Activated CD4-positive, alpha-beta T cell treated with anti-CD3 and anti-CD28 coated beads, Interleukin-2, Interleukin-6, amounts not matched to agents 100 ng/mL and 50 ng/mL, durations not matched to agents 16 hours and 8 hours (primary cell): Measurements from ENCODE around the gene SLC25A5.
"Not testable (repeated sequence)": the region's sequence is repeated elsewhere in the genome, so short reads cannot be mapped to it uniquely, and the experiment has no call there.

ENCODE experiments used
- DNase-seq: peaks from one replicate; pipeline ENCODE4 v3.0.0-alpha.2; 2020

The SLC25A5 gene

GRCh38 chrX:119478504-119478903, 10.3 kb downstream of the SLC25A5 start:
- no peak for DNase-seq

GRCh38 chrX:119479845-119480244, 11.6 kb downstream of the SLC25A5 start:
- DNase-seq = no peak

- no peak for DNase-seq
These were observed 13.1 kb downstream of the SLC25A5 start for GRCh38 chrX:119481323-119481801.

- DNase-seq = no peak
These were observed 13.8 kb downstream of the SLC25A5 start for GRCh38 chrX:119482041-119482440.

GRCh38 chrX:119482481-119483480, 14.5 kb downstream of the SLC25A5 start:
- DNase-seq = peak; percentile 78

- DNase-seq = no peak
These were observed 18.5 kb downstream of the SLC25A5 start for GRCh38 chrX:119486745-119487144.

- not testable (repeated sequence) for DNase-seq
These were observed 19.5 kb downstream of the SLC25A5 start for GRCh38 chrX:119487766-119488165.

- DNase-seq = peak; percentile 45
These were observed 20.5 kb downstream of the SLC25A5 start for GRCh38 chrX:119488749-119489148.

GRCh38 chrX:119489212-119490074, 21.2 kb downstream of the SLC25A5 start:
- no peak for DNase-seq

- no peak for DNase-seq
These were observed 24.2 kb downstream of the SLC25A5 start for GRCh38 chrX:119492463-119492862.

GRCh38 chrX:119493851-119494495, 25.7 kb downstream of the SLC25A5 start:
- DNase-seq = not testable (repeated sequence)

GRCh38 chrX:119495734-119496726, 27.8 kb downstream of the SLC25A5 start:
- DNase-seq = no peak

- DNase-seq = no peak
These were observed 28.9 kb downstream of the SLC25A5 start for GRCh38 chrX:119497185-119497584.

GRCh38 chrX:119500061-119500800, 32.0 kb downstream of the SLC25A5 start:
- DNase-seq = no peak

GRCh38 chrX:119501511-119502148, 33.4 kb downstream of the SLC25A5 start:
- DNase-seq = no peak

- no peak for DNase-seq
These were observed 34.7 kb downstream of the SLC25A5 start for GRCh38 chrX:119502727-119503483.

- DNase-seq = no peak
These were observed 35.2 kb downstream of the SLC25A5 start for GRCh38 chrX:119503484-119503861.

- not testable (repeated sequence) for DNase-seq
These were observed 36.9 kb downstream of the SLC25A5 start for GRCh38 chrX:119505145-119505544.

GRCh38 chrX:119505945-119506344, 37.7 kb downstream of the SLC25A5 start:
- no peak for DNase-seq
